ENCODE measurements around the gene TSEN54.

TSEN54 gene

GRCh38 chr17:75514299-75514918 is 1.9 kb upstream of the TSEN54 start:
- Histone ChIP-seq H3K4me3 (ENCODE audit: control insufficient read depth in 1 of 7, extremely low read depth in 1 of 7, insufficient read depth in 4 of 7, low read depth in 2 of 7, low read length in 6 of 7) (peak overlapping the region; percentile 67 to 91 (median 80)), H3K27ac (ENCODE audit: insufficient read depth in 1 of 2, low read depth in 1 of 2, low read length in 2 of 2, poor library complexity in 1 of 2, severe bottlenecking in 2 of 2) (no peak overlapping the region)
- 66% methylated on average over 13 of the region's 15 CpGs for WGBS (ENCODE audit: insufficient coverage)

GRCh38 chr17:75514919-75515495 is 1.3 kb upstream of the TSEN54 start:
- CTCF ChIA-PET, result interaction anchor here (0.7 to 1.5 kb wide), 3 partner anchors 14 to 244 kb away, joined by 3 to 5 read pairs (median 3); partner anchors contain the start of gene MIF4GD
- Histone ChIP-seq H3K9me3 (ENCODE audit: control extremely low read depth in 1 of 5, control insufficient read depth in 4 of 5, insufficient read depth in 2 of 5, low read depth in 1 of 5, low read length in 4 of 5) (no peaks in the 10 kb centered on the region), H3K27ac (ENCODE audit: insufficient read depth in 1 of 2, low read depth in 1 of 2, low read length in 2 of 2, poor library complexity in 1 of 2, severe bottlenecking in 2 of 2) (no peak overlapping the region), H3K4me3 (ENCODE audit: control insufficient read depth in 1 of 7, extremely low read depth in 1 of 7, insufficient read depth in 4 of 7, low read depth in 2 of 7, low read length in 6 of 7) (peak overlapping the region; percentile 67 to 91 (median 80)), H3K4me1 (ENCODE audit: control extremely low read depth in 1 of 4, control insufficient read depth in 4 of 4, insufficient read depth in 4 of 4, low read length in 3 of 4) (peaks cover 17 to 40% (median 40%) of the 10 kb centered on the region in 4 experiments), H3K27me3 (replicated peaks in 2 of 5; ENCODE audit: control insufficient read depth in 4 of 5, insufficient read depth in 5 of 5, low read length in 4 of 5) (no peaks in the 10 kb centered on the region), H3K36me3 (ENCODE audit: control insufficient read depth in 4 of 4, insufficient read depth in 4 of 4, low read length in 3 of 4) (peaks cover 0 to 6% (median 4%) of the 10 kb centered on the region in 4 experiments)
- under 1% methylated on average over 39 of the region's 50 CpGs for WGBS (ENCODE audit: insufficient coverage)
- POLR2A ChIA-PET, result interaction anchor here (0.9 kb wide), 1 partner anchor 10 kb away, joined by 3 read pairs; no protein-coding TSS in a partner anchor
- peak in 1 of 3 donors; percentile 27 for DNase-seq

More at GRCh38 chr17:75514299-75514918, 1.9 kb upstream of the TSEN54 start:
- ChIA-PET CTCF (interaction anchor here (0.7 to 1.5 kb wide), 5 partner anchors 13 to 243 kb away, joined by 3 to 5 read pairs (median 3); partner anchors contain the start of gene MIF4GD), POLR2A (interaction anchor here (0.9 kb wide), 1 partner anchor 10 kb away, joined by 3 read pairs; no protein-coding TSS in a partner anchor)
- peaks cover 17 to 40% (median 40%) of the 10 kb centered on the region in 4 experiments for H3K4me1 ChIP-seq (ENCODE audit: control extremely low read depth in 1 of 4, control insufficient read depth in 4 of 4, insufficient read depth in 4 of 4, low read length in 3 of 4)
- peak in 1 of 3 donors; percentile 12 for DNase-seq
- peaks cover 0 to 5% (median 2%) of the 10 kb centered on the region in 4 experiments for H3K36me3 ChIP-seq (ENCODE audit: control insufficient read depth in 4 of 4, insufficient read depth in 4 of 4, low read length in 3 of 4)
- no peaks in the 10 kb centered on the region for H3K27me3 ChIP-seq (replicated peaks in 2 of 5; ENCODE audit: control insufficient read depth in 4 of 5, insufficient read depth in 5 of 5, low read length in 4 of 5)
- H3K9me3 ChIP-seq (ENCODE audit: control extremely low read depth in 1 of 5, control insufficient read depth in 4 of 5, insufficient read depth in 2 of 5, low read depth in 1 of 5, low read length in 4 of 5), result no peaks in the 10 kb centered on the region

- Histone ChIP-seq H3K27ac (ENCODE audit: insufficient read depth in 1 of 2, low read depth in 1 of 2, low read length in 2 of 2, poor library complexity in 1 of 2, severe bottlenecking in 2 of 2) (no peak within 1 kb of the TSS), H3K27me3 (replicated peaks in 2 of 5; ENCODE audit: control insufficient read depth in 4 of 5, insufficient read depth in 5 of 5, low read length in 4 of 5) (no peaks in the 10 kb centered on the region), H3K36me3 (ENCODE audit: control insufficient read depth in 4 of 4, insufficient read depth in 4 of 4, low read length in 3 of 4) (peaks cover 0 to 10% (median 4%) of the 10 kb centered on the region in 4 experiments), H3K4me3 (ENCODE audit: control insufficient read depth in 1 of 7, extremely low read depth in 1 of 7, insufficient read depth in 4 of 7, low read depth in 2 of 7, low read length in 6 of 7) (peak within 1 kb of the TSS; percentile 67 to 91 (median 80)), H3K4me1 (ENCODE audit: control extremely low read depth in 1 of 4, control insufficient read depth in 4 of 4, insufficient read depth in 4 of 4, low read length in 3 of 4) (peaks cover 17 to 40% (median 40%) of the 10 kb centered on the region in 4 experiments), H3K9me3 (ENCODE audit: control extremely low read depth in 1 of 5, control insufficient read depth in 4 of 5, insufficient read depth in 2 of 5, low read depth in 1 of 5, low read length in 4 of 5) (no peaks in the 10 kb centered on the region)
- POLR2A ChIA-PET, result interaction anchor here (0.8 to 1.5 kb wide), 4 partner anchors 10 to 190 kb away, joined by 3 to 8 read pairs (median 5); partner anchors contain the start of genes LLGL2 and MYO15B
- CTCF ChIA-PET, result interaction anchor here (0.8 to 4.1 kb wide), 19 partner anchors 8 to 255 kb away, joined by 3 to 18 read pairs (median 4); partner anchors contain the start of genes LLGL2 and TMEM94
- under 1% methylated on average over 46 of the region's 78 CpGs for WGBS (ENCODE audit: insufficient coverage)
- DNase-seq, result peak; percentile 83 to 92 (median 91)
Observed at GRCh38 chr17:75515496-75516254, 653 bp upstream of the TSEN54 start, which contains the start of gene CASKIN2. CASKIN2 (minus strand) TSS chr17:75515537; CDS start chr17:75513804, 1,733 bp downstream.

- Histone ChIP-seq H3K36me3 (ENCODE audit: control insufficient read depth in 4 of 4, insufficient read depth in 4 of 4, low read length in 3 of 4) (peaks cover 0 to 15% (median 9%) of the 10 kb centered on the region in 4 experiments), H3K4me3 (ENCODE audit: control insufficient read depth in 1 of 7, extremely low read depth in 1 of 7, insufficient read depth in 4 of 7, low read depth in 2 of 7, low read length in 6 of 7) (peak overlapping the region; percentile 67 to 91 (median 80)), H3K27me3 (replicated peaks in 2 of 5; ENCODE audit: control insufficient read depth in 4 of 5, insufficient read depth in 5 of 5, low read length in 4 of 5) (no peaks in the 10 kb centered on the region), H3K9me3 (ENCODE audit: control extremely low read depth in 1 of 5, control insufficient read depth in 4 of 5, insufficient read depth in 2 of 5, low read depth in 1 of 5, low read length in 4 of 5) (no peaks in the 10 kb centered on the region), H3K27ac (ENCODE audit: insufficient read depth in 1 of 2, low read depth in 1 of 2, low read length in 2 of 2, poor library complexity in 1 of 2, severe bottlenecking in 2 of 2) (no peak overlapping the region), H3K4me1 (ENCODE audit: control extremely low read depth in 1 of 4, control insufficient read depth in 4 of 4, insufficient read depth in 4 of 4, low read length in 3 of 4) (peaks cover 17 to 40% (median 40%) of the 10 kb centered on the region in 4 experiments)
- CTCF ChIA-PET, result interaction anchor here (0.6 to 4.1 kb wide), 22 partner anchors 7 to 256 kb away, joined by 3 to 18 read pairs (median 3); partner anchors contain the start of genes GGA3, LLGL2, MRPS7 and TMEM94
- DNase-seq, result peak; percentile 18 to 43 (median 36)
- POLR2A ChIA-PET, result interaction anchor here (0.6 to 1.6 kb wide), 8 partner anchors 9 to 563 kb away, joined by 3 to 9 read pairs (median 4); partner anchors contain the start of genes LLGL2 and MYO15B
- under 1% methylated on average over 47 of the region's 65 CpGs for WGBS (ENCODE audit: insufficient coverage)
Observed at GRCh38 chr17:75516619-75517296, 430 bp downstream of the TSEN54 start.

- H3K4me3 ChIP-seq (ENCODE audit: control insufficient read depth in 1 of 7, extremely low read depth in 1 of 7, insufficient read depth in 4 of 7, low read depth in 2 of 7, low read length in 6 of 7), result peak overlapping the region; percentile 67 to 91 (median 80)
- peaks cover 17 to 40% (median 40%) of the 10 kb centered on the region in 4 experiments for H3K4me1 ChIP-seq (ENCODE audit: control extremely low read depth in 1 of 4, control insufficient read depth in 4 of 4, insufficient read depth in 4 of 4, low read length in 3 of 4)
- CTCF ChIA-PET, result interaction anchor here (0.8 to 4.1 kb wide), 11 partner anchors 8 to 248 kb away, joined by 3 to 18 read pairs (median 6); partner anchors contain the start of gene LLGL2
- peaks cover 0 to 21% (median 12%) of the 10 kb centered on the region in 4 experiments for H3K36me3 ChIP-seq (ENCODE audit: control insufficient read depth in 4 of 4, insufficient read depth in 4 of 4, low read length in 3 of 4)
- POLR2A ChIA-PET, result interaction anchor here (0.6 to 1.6 kb wide), 3 partner anchors 8 to 63 kb away, joined by 3 to 9 read pairs (median 8); partner anchors contain the start of gene LLGL2
- no peak overlapping the region for H3K27ac ChIP-seq (ENCODE audit: insufficient read depth in 1 of 2, low read depth in 1 of 2, low read length in 2 of 2, poor library complexity in 1 of 2, severe bottlenecking in 2 of 2)
- no peaks in the 10 kb centered on the region for H3K27me3 ChIP-seq (replicated peaks in 2 of 5; ENCODE audit: control insufficient read depth in 4 of 5, insufficient read depth in 5 of 5, low read length in 4 of 5)
- no peaks in the 10 kb centered on the region for H3K9me3 ChIP-seq (ENCODE audit: control extremely low read depth in 1 of 5, control insufficient read depth in 4 of 5, insufficient read depth in 2 of 5, low read depth in 1 of 5, low read length in 4 of 5)
- 83% methylated on average over 5 of the region's 10 CpGs for WGBS (ENCODE audit: insufficient coverage)
- peak in 1 of 3 donors; percentile 12 for DNase-seq
Observed at GRCh38 chr17:75517297-75517865, 1.1 kb downstream of the TSEN54 start.
